B cell (primary cell): ENCODE results near the gene BRWD1. TPM values are rescaled to one million over a fixed set of nuclear protein-coding genes. Genes with fewer than 3 reads are reported as not detected.

Experiments
- ATAC-seq: fragments of 200-7000 bp; cut with Tn5 transposase; one replicate; pipeline ENCODE4 v1.10.0; 2021; ENCODE audit warnings: low read depth, mild to moderate bottlenecking, moderate number of reproducible peaks, moderate library complexity
- CTCF ChIA-PET: fragments of 350-600 bp; sonication (Branson Sonifier 250); formaldehyde crosslinking; loops from one replicate; lab custom pipeline; 2021; ENCODE audit warnings: antibody characterized with exemption, inconsistent platforms; lab: Charles Lee
- POLR2A ChIA-PET: fragments of 350-600 bp; sonication (Branson Sonifier 250); formaldehyde crosslinking; loops from one replicate; lab custom pipeline; 2021; ENCODE audit warnings: antibody characterized with exemption; lab: Charles Lee
- DNase-seq: peaks from one replicate; pipeline ENCODE4 v3.0.0; 2013
- H2AFZ ChIP-seq: 2 replicates; pipeline ENCODE4 v1.6.1; 2012; ENCODE audit warnings: mild to moderate bottlenecking, low read depth, low read length; ENCODE audit not compliant: insufficient read depth, poor library complexity, severe bottlenecking
- H3K27ac ChIP-seq, 2 donors: 1 replicate in 1 of 2; 2 replicates in 1 of 2; pipeline ENCODE4 v1.5.1; 2012 to 2013; ENCODE audit warnings: low read length in 2 of 2, mild to moderate bottlenecking in 2 of 2, moderate library complexity in 1 of 2
- H3K27me3 ChIP-seq, 4 experiments: fragments of 200-600 bp in 1 of 4; sonication (generic) in 1 of 4; replicated peaks in 1 of 4; 1 replicate in 2 of 4; 2 replicates in 2 of 4; pipeline versions ENCODE4 v1.6.1 to v1.7.0; 2013 to 2016; ENCODE audit warnings: low read length in 3 of 4, mild to moderate bottlenecking in 2 of 4, mixed read lengths in 1 of 4, moderate library complexity in 1 of 4; ENCODE audit not compliant: insufficient read depth in 4 of 4, control insufficient read depth in 3 of 4; ENCODE audit errors: control extremely low read depth in 1 of 4
- H3K36me3 ChIP-seq, 2 experiments: replicated peaks in 1 of 2; 1 replicate in 1 of 2; 2 replicates in 1 of 2; pipeline versions ENCODE4 v1.6.1 to v1.7.1; 2013; ENCODE audit warnings: low read length in 1 of 2; ENCODE audit not compliant: insufficient read depth in 2 of 2, control insufficient read depth in 1 of 2; ENCODE audit errors: control extremely low read depth in 1 of 2, extremely low read depth in 1 of 2
- H3K4me1 ChIP-seq, 2 donors: fragments of 200-600 bp in 1 of 2; sonication (generic) in 1 of 2; 1 replicate in 1 of 2; 2 replicates in 1 of 2; pipeline versions ENCODE4 v1.5.1 to v1.6.1; 2013 to 2017; ENCODE audit warnings: low read length in 2 of 2; ENCODE audit not compliant: control insufficient read depth in 2 of 2, insufficient read depth in 2 of 2
- H3K4me2 ChIP-seq: replicated peaks from 2 replicates; pipeline ENCODE3; 2012; ENCODE audit warnings: mild to moderate bottlenecking, low read depth, low read length; ENCODE audit not compliant: poor library complexity, severe bottlenecking
- H3K4me3 ChIP-seq, 5 experiments: fragments of 200-600 bp in 1 of 5; sonication (generic) in 1 of 5; 1 replicate in 3 of 5; 2 replicates in 2 of 5; pipeline versions ENCODE4 v1.5.1 to v1.7.0; 2011 to 2016; ENCODE audit warnings: low read length in 4 of 5, mild to moderate bottlenecking in 4 of 5, low read depth in 2 of 5, control low read depth in 1 of 5, moderate library complexity in 1 of 5; ENCODE audit not compliant: insufficient read depth in 1 of 5; ENCODE audit errors: control extremely low read depth in 1 of 5, extremely low read depth in 1 of 5
- H3K79me2 ChIP-seq: fragments of 200-600 bp; sonication (generic); one replicate; pipeline ENCODE4 v1.6.0; 2016; ENCODE audit warnings: low read length; ENCODE audit not compliant: control insufficient read depth, insufficient read depth
- H3K9ac ChIP-seq: fragments of 200-600 bp; sonication (generic); 2 replicates; pipeline ENCODE4 v1.6.1; 2017; ENCODE audit warnings: mild to moderate bottlenecking, low read length, moderate library complexity
- H3K9me3 ChIP-seq, 3 donors: one replicate each; pipeline versions ENCODE4 v1.6.1 to v1.7.1; 2013; ENCODE audit warnings: low read length in 2 of 3; ENCODE audit not compliant: control insufficient read depth in 2 of 3, insufficient read depth in 1 of 3; ENCODE audit errors: control extremely low read depth in 1 of 3
- H4K20me1 ChIP-seq: 2 replicates; pipeline ENCODE4 v1.6.0; 2012; ENCODE audit warnings: mild to moderate bottlenecking, low read length; ENCODE audit not compliant: insufficient read depth, control insufficient read depth, poor library complexity, severe bottlenecking
- H3K27ac Mint-ChIP-seq: one replicate; pipeline ENCODE4 v1.8.0; 2021; ENCODE audit warnings: mixed read lengths
- H3K27me3 Mint-ChIP-seq: one replicate; pipeline ENCODE4 v1.8.0; 2021; ENCODE audit warnings: mixed read lengths
- H3K4me1 Mint-ChIP-seq: one replicate; pipeline ENCODE4 v1.8.0; 2021; ENCODE audit warnings: mixed read lengths
- H3K4me3 Mint-ChIP-seq: one replicate; pipeline ENCODE4 v1.8.0; 2021; ENCODE audit warnings: mixed read lengths
- H3K9me3 Mint-ChIP-seq: one replicate; pipeline ENCODE4 v1.8.0; 2022; ENCODE audit warnings: mixed read lengths; ENCODE audit not compliant: insufficient read depth
- CTCF ChIP-seq: fragments of 200-600 bp; IDR thresholded peaks from one replicate; pipeline ENCODE4 v1.8.0; 2022; ENCODE audit warnings: antibody characterized with exemption, mild to moderate bottlenecking
- EZH2 ChIP-seq: IDR thresholded peaks from 2 replicates; pipeline ENCODE4 v1.6.1; 2012; ENCODE audit warnings: borderline replicate concordance, low read depth, mild to moderate bottlenecking, moderate library complexity, low read length; ENCODE audit not compliant: insufficient read depth, poor library complexity, severe bottlenecking
- WGBS: methylation state at CpG from one replicate; pipeline ENCODE4 v1.1.5; 2013; ENCODE audit warnings: missing lambda C conversion rate; ENCODE audit not compliant: insufficient coverage; 5-methylcytosine and 5-hydroxymethylcytosine counted together
- intact Hi-C: fragments of 100-400 bp; cut with micrococcal nuclease; formaldehyde crosslinking; loops from one replicate; pipeline ENCODE4 v1.10.0; 2022
- polyA plus RNA-seq: library from polyadenylated mRNA; depleted of rRNA; stranded (reverse); fragments of >200 nt; gene quantifications from 2 replicates; pipeline ENCODE4 v1.2.3, GENCODE V29; 2012
- total RNA-seq, 2 donors: library from RNA; stranded (reverse); fragments of 120-200 nt in 1 of 2; gene quantifications; 1 replicate in 1 of 2; 2 replicates in 1 of 2; pipeline versions ENCODE4 v1.2.3 to v1.2.4, GENCODE V29; 2013 to 2022

Gene BRWD1
- total and polyA plus RNA-seq, 2 donors (not counting 1 experiment from before 2014, with no cell fraction given), result 9.4 to 93.9 TPM

- H3K27ac ChIP-seq, result peak overlapping the region; percentile 80 to 87
- H3K9ac ChIP-seq, result peak overlapping the region; percentile 84
- peak overlapping the region; percentile 92 for H3K27ac Mint-ChIP-seq
- intact Hi-C loops, result no loop called here
- H3K4me2 ChIP-seq, result peak overlapping the region; percentile 86
- TF ChIP-seq CTCF (no peak), EZH2 (no peak)
- ATAC-seq, result no peak
- H3K4me1 ChIP-seq, result peaks cover 18 to 25% of the 10 kb centered on the region in 2 donors
- peaks cover 25% of the 10 kb centered on the region for H4K20me1 ChIP-seq
- 1% methylated on average over 8 of the region's 11 CpGs for WGBS
- CTCF ChIA-PET, result interaction anchor here (1.3 to 1.8 kb wide), 5 partner anchors 26 to 43 kb away, joined by 3 to 7 read pairs (median 4); partner anchors contain the start of gene BRWD1
- peak overlapping the region; percentile 69 for H2AFZ ChIP-seq
- peak overlapping the region; percentile 73 to 89 (median 84) for H3K4me3 ChIP-seq
- peaks cover 0 to 35% of the 10 kb centered on the region in 2 experiments for H3K36me3 ChIP-seq
- H3K27me3 Mint-ChIP-seq, result peaks cover 4% of the 10 kb centered on the region
- peaks cover 32% of the 10 kb centered on the region for H3K4me1 Mint-ChIP-seq
- no peaks in the 10 kb centered on the region for H3K27me3 ChIP-seq
- no peaks in the 10 kb centered on the region for H3K9me3 Mint-ChIP-seq
- POLR2A ChIA-PET, result interaction anchor here (0.5 to 3.7 kb wide), 6 partner anchors 34 to 164 kb away, joined by 3 to 47 read pairs (median 8); partner anchors contain the start of genes BRWD1 and PSMG1
- no peak for DNase-seq
- H3K4me3 Mint-ChIP-seq, result peak overlapping the region; percentile 91
- peaks cover 27% of the 10 kb centered on the region for H3K79me2 ChIP-seq
- H3K9me3 ChIP-seq, result no peaks in the 10 kb centered on the region
Observed at GRCh38 chr21:39348040-39348354, 34.6 kb upstream of the BRWD1 start.

GRCh38 chr21:39347537-39347936 lies 34.1 kb upstream of the BRWD1 start:
- peaks cover 27% of the 10 kb centered on the region for H3K79me2 ChIP-seq
- H3K27ac Mint-ChIP-seq, result peak overlapping the region; percentile 92
- CTCF ChIA-PET, result interaction anchor here (1.4 to 1.8 kb wide), 5 partner anchors 33 to 44 kb away, joined by 4 to 7 read pairs (median 4); partner anchors contain the start of gene BRWD1
- intact Hi-C loops, result no loop called here
- peak overlapping the region; percentile 84 for H3K9ac ChIP-seq
- peaks cover 25% of the 10 kb centered on the region for H4K20me1 ChIP-seq
- H3K27me3 ChIP-seq, result no peaks in the 10 kb centered on the region
- H2AFZ ChIP-seq, result peak overlapping the region; percentile 69
- H3K4me3 Mint-ChIP-seq, result peak overlapping the region; percentile 91
- H3K27ac ChIP-seq, result peak overlapping the region; percentile 80 to 87
- H3K4me1 Mint-ChIP-seq, result peaks cover 32% of the 10 kb centered on the region
- DNase-seq (peak; percentile 26), ATAC-seq (no peak)
- H3K9me3 ChIP-seq, result no peaks in the 10 kb centered on the region
- POLR2A ChIA-PET, result interaction anchor here (0.5 to 3.7 kb wide), 4 partner anchors 33 to 164 kb away, joined by 8 to 47 read pairs (median 14); partner anchors contain the start of genes BRWD1 and PSMG1
- H3K36me3 ChIP-seq, result peaks cover 0 to 37% of the 10 kb centered on the region in 2 experiments
- H3K4me3 ChIP-seq, result peak overlapping the region; percentile 73 to 89 (median 84)
- H3K27me3 Mint-ChIP-seq, result peaks cover under 1% of the 10 kb centered on the region
- H3K4me1 ChIP-seq, result peaks cover 18 to 25% of the 10 kb centered on the region in 2 donors
- TF ChIP-seq EZH2 (no peak), CTCF (no peak)
- no peaks in the 10 kb centered on the region for H3K9me3 Mint-ChIP-seq
- WGBS, result 43% methylated on average over 2 of the region's 10 CpGs
- peak overlapping the region; percentile 86 for H3K4me2 ChIP-seq
